Uterus (tissue), 2 donors: ENCODE results near the gene RIMS4.

ENCODE experiments used
- CTCF ChIP-seq, 4 experiments: fragments of 200-600 bp in 2 of 4; fragments of 450-650 bp in 2 of 4; sonication (generic) in 2 of 4; IDR thresholded peaks; one replicate each; pipeline ENCODE4 v1.5.1; 2016 to 2019; ENCODE audit warnings: antibody characterized with exemption in 4 of 4, mild to moderate bottlenecking in 2 of 4, moderate library complexity in 1 of 4
- POLR2A ChIP-seq, 2 donors: fragments of 450-650 bp; IDR thresholded peaks; one replicate each; pipeline ENCODE4 v1.6.1; 2016; ENCODE audit warnings: antibody characterized with exemption in 2 of 2, mild to moderate bottlenecking in 1 of 2, moderate library complexity in 1 of 2

GRCh38 chr20:44799691-44800090, 10.7 kb downstream of the RIMS4 start:
- TF ChIP-seq CTCF (IDR thresholded peaks at IDR 0.05): no peak
- no peak for TF ChIP-seq POLR2A (IDR thresholded peaks at IDR 0.05)
